Neural crest cell (in vitro differentiated cells): ENCODE measurements around the gene DCAF5. TPM values are rescaled to one million over a fixed set of nuclear protein-coding genes. Genes with fewer than 3 reads are reported as not detected.

Experiments
- DNase-seq: peaks from one replicate; pipeline ENCODE4 v3.0.0; 2021; ENCODE audit warnings: low read depth, mixed read lengths, low spot score
- H3K27ac Mint-ChIP-seq: one replicate; pipeline ENCODE4 v1.8.0; 2021; ENCODE audit warnings: mild to moderate bottlenecking, mixed read lengths; ENCODE audit not compliant: unreplicated experiment
- H3K27me3 Mint-ChIP-seq: 2 replicates; pipeline ENCODE4 v1.8.0; 2021; ENCODE audit warnings: low read depth, mild to moderate bottlenecking, mixed read lengths
- H3K36me3 Mint-ChIP-seq: 2 replicates; pipeline ENCODE4 v1.8.0; 2021; ENCODE audit warnings: low read depth, mild to moderate bottlenecking, mixed read lengths
- H3K4me1 Mint-ChIP-seq: 2 replicates; pipeline ENCODE4 v1.8.0; 2021; ENCODE audit warnings: mixed read lengths
- H3K4me3 Mint-ChIP-seq: one replicate; pipeline ENCODE4 v1.8.0; 2021; ENCODE audit warnings: mild to moderate bottlenecking, mixed read lengths
- H3K9me3 Mint-ChIP-seq: 2 replicates; pipeline ENCODE4 v1.8.0; 2021; ENCODE audit warnings: mixed read lengths
- total RNA-seq: library from RNA; stranded (reverse); gene quantifications from 2 replicates; pipeline ENCODE4 v1.2.1, GENCODE V29; 2021
- TF ChIP-seq, protein P1 (sequence below): fragments of 200-600 bp; sonication (generic); conservative IDR thresholded peaks from 2 replicates; pipeline ENCODE4 v1.5.0; 2021; ENCODE audit warnings: antibody characterized with exemption, mild to moderate bottlenecking

Gene DCAF5
- total RNA-seq, 1 donor from 2014 or later, result 46.7 TPM

DNA sequence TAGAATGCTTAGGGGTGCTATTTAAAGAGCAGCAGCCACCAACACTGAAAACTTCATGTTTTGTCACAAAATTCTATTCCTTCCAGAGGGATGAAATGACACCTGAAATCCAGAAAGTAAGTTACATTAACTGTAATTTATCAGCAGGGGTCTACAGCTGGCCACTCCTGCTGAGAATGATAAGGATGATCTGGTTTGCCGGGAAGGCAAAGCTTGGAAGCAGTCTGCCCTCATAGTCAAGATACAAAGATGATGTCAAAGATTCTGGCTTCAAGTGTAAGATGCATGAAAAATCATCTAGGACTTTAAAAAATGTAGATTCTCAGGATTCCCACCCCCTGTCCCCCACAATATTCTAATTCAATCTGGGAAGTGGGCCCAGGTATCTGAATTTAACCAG is 58.4 kb downstream of the DCAF5 start:
- H3K4me3 Mint-ChIP-seq, result peak overlapping the region; percentile 7
- H3K4me1 Mint-ChIP-seq, result peaks cover 50% of the 10 kb centered on the region
- no peak for DNase-seq
- no peak overlapping the region for H3K27ac Mint-ChIP-seq
- TF ChIP-seq, protein P1, sequence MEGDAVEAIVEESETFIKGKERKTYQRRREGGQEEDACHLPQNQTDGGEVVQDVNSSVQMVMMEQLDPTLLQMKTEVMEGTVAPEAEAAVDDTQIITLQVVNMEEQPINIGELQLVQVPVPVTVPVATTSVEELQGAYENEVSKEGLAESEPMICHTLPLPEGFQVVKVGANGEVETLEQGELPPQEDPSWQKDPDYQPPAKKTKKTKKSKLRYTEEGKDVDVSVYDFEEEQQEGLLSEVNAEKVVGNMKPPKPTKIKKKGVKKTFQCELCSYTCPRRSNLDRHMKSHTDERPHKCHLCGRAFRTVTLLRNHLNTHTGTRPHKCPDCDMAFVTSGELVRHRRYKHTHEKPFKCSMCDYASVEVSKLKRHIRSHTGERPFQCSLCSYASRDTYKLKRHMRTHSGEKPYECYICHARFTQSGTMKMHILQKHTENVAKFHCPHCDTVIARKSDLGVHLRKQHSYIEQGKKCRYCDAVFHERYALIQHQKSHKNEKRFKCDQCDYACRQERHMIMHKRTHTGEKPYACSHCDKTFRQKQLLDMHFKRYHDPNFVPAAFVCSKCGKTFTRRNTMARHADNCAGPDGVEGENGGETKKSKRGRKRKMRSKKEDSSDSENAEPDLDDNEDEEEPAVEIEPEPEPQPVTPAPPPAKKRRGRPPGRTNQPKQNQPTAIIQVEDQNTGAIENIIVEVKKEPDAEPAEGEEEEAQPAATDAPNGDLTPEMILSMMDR, result no peak
- no peaks in the 10 kb centered on the region for H3K27me3 Mint-ChIP-seq
- H3K36me3 Mint-ChIP-seq, result peaks cover 5% of the 10 kb centered on the region
- no peaks in the 10 kb centered on the region for H3K9me3 Mint-ChIP-seq

DNA sequence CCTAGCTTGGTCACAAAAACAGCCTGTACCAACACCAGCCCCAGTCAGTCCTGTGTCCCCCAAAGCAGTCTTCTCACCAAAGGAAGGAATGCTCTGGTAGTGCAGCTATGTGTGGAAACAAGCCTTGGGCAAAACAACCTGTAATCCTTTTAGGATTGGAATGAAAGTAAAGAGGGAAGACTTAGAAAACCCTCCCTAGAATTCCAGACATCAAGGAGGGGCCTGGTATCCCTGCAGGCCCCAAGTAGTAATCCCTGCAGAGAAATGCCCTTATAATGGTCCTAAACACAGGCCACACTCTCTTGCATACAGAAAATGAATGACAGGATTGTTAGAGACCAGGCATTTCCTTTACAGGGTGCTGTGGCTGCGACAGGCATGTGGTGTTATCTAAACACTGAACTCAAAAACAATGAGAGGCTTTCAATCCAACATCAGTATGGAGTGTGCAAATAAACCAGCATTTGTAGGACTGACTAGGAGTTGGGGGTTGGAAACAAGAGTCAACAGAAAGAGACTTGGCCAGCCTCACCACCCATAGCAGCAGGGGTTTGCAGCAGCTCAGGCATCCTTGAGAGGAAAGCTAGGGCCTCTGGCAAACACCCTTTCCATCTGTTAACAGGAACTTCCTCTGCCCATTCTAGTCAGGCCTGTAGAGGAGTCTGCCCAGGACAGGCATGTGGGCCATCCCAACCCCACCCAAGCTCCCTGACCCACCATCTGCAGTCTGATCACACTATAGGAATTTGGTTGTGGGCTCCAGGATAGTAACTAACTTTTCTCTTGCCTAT is 59.1 kb downstream of the DCAF5 start:
- peak; percentile 10 for DNase-seq
- H3K36me3 Mint-ChIP-seq, result peaks cover 2% of the 10 kb centered on the region
- H3K9me3 Mint-ChIP-seq, result no peaks in the 10 kb centered on the region
- H3K4me3 Mint-ChIP-seq, result peak overlapping the region; percentile 7
- peak overlapping the region; percentile 37 for H3K27ac Mint-ChIP-seq
- peaks cover 47% of the 10 kb centered on the region for H3K4me1 Mint-ChIP-seq
- no peaks in the 10 kb centered on the region for H3K27me3 Mint-ChIP-seq
- TF ChIP-seq, protein P1, result no peak

DNA sequence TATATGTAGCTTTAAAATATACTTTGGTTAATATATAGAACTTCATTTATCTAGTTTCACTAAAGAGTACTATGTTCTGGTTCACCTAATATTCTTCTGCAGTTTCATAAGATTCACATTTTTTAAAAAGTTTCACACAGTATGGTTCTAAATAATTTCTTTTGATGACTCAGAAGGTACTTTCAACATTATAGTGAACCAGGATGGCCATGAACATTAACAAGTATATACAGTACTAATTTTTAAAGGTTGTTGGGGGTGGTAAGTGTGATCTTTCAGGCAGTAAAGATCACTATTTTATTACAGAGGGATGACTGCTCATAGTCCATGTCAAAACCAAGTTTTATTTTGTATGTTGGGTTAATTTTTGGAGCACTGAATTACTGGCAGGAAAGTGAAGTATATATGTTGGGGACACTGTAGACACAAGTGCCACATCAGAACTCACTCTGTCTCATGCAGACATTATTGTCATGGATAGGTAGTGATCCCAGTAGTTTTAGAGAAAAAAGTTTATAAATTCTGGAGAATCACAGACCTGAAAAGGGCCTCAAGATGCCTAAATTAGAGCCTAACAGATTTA is 60.0 kb downstream of the DCAF5 start:
- DNase-seq, result no peak
- no peak overlapping the region for H3K4me3 Mint-ChIP-seq
- H3K27me3 Mint-ChIP-seq, result no peaks in the 10 kb centered on the region
- H3K27ac Mint-ChIP-seq, result peak overlapping the region; percentile 0
- peaks cover 42% of the 10 kb centered on the region for H3K4me1 Mint-ChIP-seq
- TF ChIP-seq, protein P1, result no peak
- H3K36me3 Mint-ChIP-seq, result peaks cover 2% of the 10 kb centered on the region
- no peaks in the 10 kb centered on the region for H3K9me3 Mint-ChIP-seq

DNA sequence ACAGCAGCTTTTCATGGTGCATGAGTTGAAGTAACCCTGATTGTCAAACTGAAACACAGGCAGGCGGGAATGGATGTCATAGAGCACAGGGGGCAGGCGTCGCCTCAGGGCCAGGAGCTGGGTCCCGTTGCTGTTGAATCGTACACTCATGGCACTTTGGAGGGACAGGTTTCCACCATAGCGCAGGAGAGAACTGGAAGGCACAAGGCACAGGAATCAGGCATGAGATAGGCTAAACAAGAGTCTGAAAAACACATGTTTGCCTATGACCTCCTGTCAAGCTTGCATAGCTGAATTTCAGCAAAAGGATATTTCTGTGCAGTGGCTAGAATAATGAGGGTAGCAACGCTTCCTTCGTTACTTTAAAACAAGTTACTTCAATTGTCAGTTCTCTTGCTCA is 61.2 kb downstream of the DCAF5 start:
- TF ChIP-seq, protein P1, result no peak
- Mint-ChIP-seq H3K4me3 (no peak overlapping the region), H3K4me1 (peaks cover 34% of the 10 kb centered on the region), H3K36me3 (peaks cover 5% of the 10 kb centered on the region), H3K9me3 (no peaks in the 10 kb centered on the region), H3K27ac (no peak overlapping the region), H3K27me3 (no peaks in the 10 kb centered on the region)
- no peak for DNase-seq

DNA sequence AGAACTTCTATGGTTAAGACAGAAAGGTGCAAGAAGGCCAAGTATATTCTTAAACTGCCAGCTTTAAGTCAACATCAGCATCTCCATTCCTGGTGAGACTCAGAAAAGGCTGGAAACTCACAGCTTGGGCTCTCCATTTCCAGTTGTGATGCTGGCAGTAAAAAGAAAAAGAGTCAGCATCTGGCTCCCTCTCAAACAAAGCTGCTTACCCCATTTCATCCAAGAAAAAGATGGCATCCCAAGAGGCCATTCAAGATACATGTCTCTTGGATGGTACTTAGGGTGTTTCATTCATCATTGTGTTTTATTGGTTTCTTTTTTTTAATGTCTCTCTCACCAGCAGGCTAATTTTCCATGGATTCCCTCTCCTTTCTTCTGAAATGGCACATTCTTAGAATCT is 61.9 kb downstream of the DCAF5 start:
- no peak for DNase-seq
- Mint-ChIP-seq H3K4me1 (peaks cover 28% of the 10 kb centered on the region), H3K9me3 (no peaks in the 10 kb centered on the region), H3K27ac (no peak overlapping the region), H3K27me3 (no peaks in the 10 kb centered on the region), H3K4me3 (no peak overlapping the region), H3K36me3 (peaks cover 6% of the 10 kb centered on the region)
- TF ChIP-seq, protein P1, result no peak
